GM21447 (cell line): ENCODE measurements around the gene NPLOC4.

Source experiments
- ATAC-seq: cut with Tn5 transposase; IDR thresholded peaks from one replicate; pipeline ENCODE4 v1.9.1; 2021; ENCODE audit not compliant: unreplicated experiment

Gene NPLOC4

GRCh38 chr17:81568416-81568815 lies 68.5 kb downstream of the NPLOC4 start:
- no peak for ATAC-seq

- ATAC-seq: no peak
Measured at GRCh38 chr17:81567191-81567590, 69.7 kb downstream of the NPLOC4 start.

DNA sequence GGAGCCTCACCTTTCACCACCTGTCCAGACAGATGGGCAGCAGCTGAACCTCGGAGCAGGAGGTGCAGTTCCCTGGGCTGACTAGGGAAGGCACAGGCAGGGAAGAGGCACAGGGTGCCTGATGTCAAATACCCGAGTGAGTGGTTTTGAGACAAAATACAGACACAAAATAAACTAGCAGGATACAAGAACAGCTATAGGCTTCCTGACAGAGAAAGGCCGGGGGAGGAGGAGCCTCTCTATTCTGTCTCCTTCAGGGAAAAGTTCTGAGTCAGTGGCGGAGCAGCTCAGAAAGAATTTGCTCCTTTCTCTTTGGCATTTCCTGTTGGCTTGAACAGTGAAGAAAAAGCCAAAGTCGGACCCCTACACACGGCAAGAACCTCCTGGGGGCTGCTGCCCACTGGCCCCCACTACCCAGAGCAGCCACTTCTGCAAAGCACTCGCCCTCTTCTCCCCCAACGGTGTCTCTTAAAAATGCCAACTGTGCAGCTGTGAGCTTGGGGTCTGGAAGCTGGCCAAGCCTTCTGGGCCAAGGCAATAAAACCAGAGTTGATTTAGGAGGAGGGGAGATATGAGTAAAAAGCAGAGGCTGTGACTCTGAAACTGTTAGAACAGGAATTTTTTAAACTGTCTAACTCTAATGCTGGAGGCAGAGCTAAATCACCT lies 70.3 kb downstream of the NPLOC4 start:
- no peak for ATAC-seq

- no peak for ATAC-seq
Measured at GRCh38 chr17:81565231-81565630, 71.7 kb downstream of the NPLOC4 start.

DNA sequence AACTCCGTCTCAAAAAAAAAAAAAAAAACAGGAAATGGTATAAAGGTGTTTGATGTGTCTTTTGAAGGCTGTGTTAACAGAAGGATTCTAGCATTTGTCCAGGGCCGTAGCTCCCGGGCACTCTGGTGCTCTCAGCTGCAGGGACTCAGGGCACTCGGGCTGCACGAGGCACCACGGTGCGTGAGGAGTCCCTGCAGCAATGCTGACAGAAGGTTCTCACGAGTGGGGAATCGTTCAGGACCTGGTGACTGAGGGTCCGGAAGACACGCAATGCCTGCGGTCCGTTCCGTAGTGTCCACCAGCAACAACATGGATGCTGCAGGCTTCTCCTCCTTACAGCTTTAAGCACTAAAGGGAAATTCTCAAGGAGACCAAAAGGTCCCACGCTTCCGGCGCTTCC lies 72.1 kb downstream of the NPLOC4 start:
- ATAC-seq: no peak

DNA sequence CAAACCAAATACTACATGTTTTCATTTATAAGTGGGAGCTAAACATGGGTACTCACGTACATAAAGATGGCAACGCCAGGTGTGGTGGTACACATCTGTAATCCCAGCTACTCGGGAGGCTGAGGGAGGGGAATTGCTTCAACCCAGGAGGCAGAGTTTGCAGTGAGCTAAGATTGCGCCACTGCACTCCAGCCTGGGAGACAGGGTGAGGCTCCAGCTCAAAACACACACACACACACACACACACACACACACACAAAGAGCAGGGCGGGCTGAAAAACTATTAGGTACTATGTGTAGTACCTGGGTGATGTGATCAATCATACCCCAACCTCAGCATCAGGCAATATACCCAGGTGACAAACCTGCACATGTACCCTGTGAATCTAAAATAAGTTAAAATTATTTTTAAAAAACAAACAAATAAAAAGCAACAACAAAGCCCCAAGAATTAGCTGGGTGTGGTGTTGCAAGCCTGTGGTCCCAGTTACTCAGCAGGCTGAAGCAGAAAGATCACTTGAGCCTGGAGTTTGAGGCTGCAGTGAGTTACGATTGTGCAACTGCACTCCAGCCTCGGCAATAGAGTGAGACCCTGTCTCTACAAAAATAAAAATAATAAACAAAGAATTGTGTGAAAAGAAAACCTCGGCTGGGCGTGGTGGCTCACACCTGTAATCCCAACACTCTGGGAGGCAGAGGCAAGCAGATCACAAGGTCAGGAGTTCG lies 72.9 kb downstream of the NPLOC4 start:
- no peak for ATAC-seq

DNA sequence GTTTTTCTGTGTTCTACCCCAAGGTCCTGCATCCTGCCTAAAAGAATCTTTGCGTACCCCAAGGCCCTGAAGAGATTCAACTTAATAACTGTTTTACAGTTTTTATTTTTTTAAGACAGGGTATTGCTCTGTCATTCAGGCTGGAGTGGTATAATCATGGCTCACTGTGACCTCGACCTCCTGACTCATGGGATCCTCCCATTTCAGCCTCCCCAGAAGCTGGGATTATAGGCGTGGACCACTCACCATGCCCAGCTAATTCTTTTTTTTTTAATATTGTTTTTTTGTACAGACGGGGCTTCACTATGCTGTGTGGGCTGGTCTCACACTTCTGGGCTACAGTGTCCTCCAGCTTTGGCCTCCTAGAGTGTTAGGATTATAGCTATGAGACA lies 75.4 kb downstream of the NPLOC4 start:
- no peak for ATAC-seq

DNA sequence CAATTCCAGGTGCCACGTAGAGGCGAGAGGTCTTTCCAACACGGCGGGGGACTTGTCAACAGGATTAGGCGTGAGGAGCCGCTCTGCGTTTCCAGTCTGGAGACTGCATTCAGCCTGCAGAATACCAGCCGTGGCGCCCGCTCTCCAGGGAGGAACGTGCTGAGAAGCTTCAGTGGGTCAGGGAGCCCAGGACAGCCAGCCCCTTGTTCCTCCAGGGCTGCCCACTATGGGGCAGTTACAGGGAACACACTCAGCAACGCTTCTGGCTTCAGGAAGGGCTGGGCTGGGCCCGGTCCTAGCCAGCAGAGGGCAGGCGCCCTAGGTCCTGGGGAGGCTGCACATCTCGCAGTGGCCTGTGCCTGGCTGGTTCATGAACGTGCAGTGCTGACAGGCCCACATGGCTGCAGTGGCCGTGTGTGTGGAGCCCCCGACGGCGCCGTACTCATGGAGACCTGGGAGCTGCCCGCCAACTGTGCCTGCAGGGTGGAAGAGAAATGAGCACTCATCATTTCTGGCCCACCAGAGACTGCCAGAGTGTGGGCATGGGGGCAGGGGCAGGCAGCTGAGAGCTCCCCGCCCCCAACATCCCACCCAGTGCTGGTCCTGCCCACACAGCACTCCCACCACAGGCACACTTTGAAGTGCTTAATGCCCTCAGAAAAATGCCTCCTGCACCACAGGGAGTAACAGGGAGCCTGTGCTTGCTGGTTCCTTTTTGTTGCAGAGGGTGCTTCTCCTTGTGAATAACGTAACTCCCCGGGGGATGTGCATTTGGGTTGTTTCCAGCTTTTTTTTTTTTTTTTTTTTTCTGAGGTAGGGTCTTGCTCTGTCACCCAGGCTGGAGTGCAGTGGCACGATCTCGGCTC lies 77.7 kb downstream of the NPLOC4 start:
- ATAC-seq: no peak

GRCh38 chr17:81558115-81558468 lies 78.8 kb downstream of the NPLOC4 start:
- ATAC-seq: no peak

DNA sequence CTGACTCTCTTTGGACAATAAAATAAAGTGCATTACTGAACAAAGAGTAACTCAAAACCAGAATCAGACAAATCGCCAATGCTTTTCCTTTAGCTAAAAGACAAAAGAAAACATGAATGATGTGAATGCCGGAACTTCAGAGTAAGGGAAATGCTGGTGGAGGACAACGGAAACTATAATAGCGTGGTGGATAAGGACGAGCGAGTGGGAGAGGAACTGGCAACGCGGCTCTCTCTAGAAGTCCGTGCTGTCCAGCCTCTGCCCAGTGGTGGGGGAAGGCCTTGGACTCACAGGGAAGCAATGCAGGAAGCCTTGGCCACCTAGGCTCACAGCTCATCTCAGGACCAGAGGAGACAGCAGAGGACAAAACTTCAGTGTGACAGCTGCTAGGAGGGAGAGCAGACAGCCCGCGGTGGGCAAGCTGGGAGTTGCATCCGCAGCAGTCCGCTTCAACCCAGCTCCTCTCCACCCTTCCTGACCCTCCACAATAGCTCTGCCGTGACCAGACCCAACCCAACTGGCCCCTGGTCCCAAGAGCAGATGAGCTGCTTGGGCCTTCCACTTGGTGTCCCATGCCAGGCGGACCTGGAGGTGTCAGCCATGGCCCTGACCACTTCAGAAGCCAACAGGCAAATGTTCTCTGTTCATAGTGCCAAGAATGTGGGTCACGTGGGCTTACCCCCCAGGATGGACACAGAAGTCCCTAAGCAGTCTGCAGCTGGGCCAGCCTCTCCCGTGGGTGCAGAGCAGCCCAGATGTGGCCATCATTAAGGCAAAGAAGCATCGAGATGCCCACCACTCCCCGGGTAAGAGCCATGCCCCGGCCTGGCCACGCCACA lies 79.4 kb downstream of the NPLOC4 start:
- no peak for ATAC-seq

GRCh38 chr17:81556863-81557262 lies 80.0 kb downstream of the NPLOC4 start:
- ATAC-seq: no peak

DNA sequence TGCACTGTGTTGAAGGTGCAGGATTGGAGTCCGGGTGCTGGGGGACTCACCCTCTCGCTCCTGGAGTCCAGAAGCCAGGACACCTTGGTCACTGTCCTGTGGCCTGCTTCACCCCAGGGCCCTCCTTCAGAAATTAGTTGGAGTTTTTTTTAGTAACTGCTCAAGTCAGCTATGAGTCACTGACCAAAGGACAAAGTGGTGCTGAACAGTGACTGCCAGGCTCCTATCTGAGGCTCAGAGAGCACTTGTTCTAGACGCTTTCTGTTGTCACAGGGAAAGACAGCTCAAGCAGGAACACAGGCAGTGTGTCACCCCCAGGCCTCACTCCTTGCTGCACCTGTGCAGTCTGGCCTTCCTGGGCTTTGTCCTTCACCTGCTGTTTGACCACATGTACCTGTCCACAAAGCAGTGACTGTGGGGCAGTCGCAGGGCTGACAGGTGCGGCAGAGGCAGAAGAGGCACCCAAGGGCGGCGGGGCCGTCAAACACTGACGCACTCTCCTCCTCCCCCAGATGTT lies 80.7 kb downstream of the NPLOC4 start:
- no peak for ATAC-seq

DNA sequence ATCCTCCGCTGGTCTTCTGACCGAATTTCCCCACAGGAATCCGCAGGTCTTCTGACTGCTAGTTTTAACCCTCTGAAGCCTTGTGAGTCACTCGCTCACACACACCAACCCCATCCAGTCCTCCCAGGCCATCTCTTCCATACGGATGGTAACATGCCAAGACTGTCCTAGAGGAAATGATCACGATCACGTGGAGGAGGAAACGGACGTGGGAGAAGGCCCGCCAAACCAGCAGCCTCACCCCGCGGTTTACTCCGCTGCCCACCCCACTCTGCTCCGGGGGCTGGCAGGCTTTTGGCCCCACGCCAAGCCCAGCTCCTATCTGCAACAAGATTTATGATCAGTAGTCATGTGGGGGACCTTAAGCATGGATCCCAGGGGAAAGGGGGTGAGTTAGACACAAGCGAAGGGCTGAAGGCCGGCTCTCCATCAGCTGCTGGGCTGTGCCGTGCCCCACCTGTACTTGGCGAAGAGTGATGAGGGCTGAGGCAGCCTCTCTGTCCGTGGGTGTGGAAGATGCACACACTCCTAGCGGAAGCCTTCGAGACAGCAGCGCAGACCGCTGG lies 83.2 kb downstream of the NPLOC4 start:
- ATAC-seq: no peak

GRCh38 chr17:81553018-81553615 lies 83.8 kb downstream of the NPLOC4 start:
- peak; percentile 44 for ATAC-seq

- peak; percentile 39 for ATAC-seq
Measured at GRCh38 chr17:81552244-81553017, 84.5 kb downstream of the NPLOC4 start, which contains the start of gene FAAP100. Gene FAAP100 (minus strand): TSS chr17:81552353. CDS start chr17:81552330, 23 bp downstream.

- ATAC-seq: no peak
Measured at GRCh38 chr17:81551458-81552243, 85.3 kb downstream of the NPLOC4 start.

- ATAC-seq: no peak
Measured at GRCh38 chr17:81550830-81551457, 86.0 kb downstream of the NPLOC4 start.

DNA sequence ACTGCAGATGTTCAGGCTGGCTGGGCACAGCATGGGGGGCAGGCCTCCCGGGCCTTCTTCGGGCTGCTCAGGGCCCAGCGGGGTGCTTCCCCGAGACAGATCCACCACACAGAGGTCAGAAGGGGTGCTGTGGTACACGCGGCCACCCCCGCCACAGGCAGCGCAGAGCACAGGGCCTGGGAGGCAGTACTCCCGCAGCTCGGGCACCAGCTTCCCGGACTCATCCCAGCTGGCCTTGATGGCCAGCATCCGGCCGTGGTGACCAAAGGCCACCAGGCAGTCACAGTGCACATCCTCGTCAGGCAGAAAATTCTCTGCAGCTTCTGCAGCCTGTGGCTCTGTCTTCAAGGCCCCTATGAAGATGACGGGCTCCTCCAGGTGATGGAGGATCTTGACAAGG lies 86.6 kb downstream of the NPLOC4 start:
- no peak for ATAC-seq
